HG03025 (cell line): ENCODE data around the gene COX7B.
"Not testable (repeated sequence)": the region's sequence is repeated elsewhere in the genome, so short reads cannot be mapped to it uniquely, and the experiment has no call there.

Experiments
- ATAC-seq: cut with Tn5 transposase; IDR thresholded peaks from one replicate; pipeline ENCODE4 v1.9.1; 2021; ENCODE audit warnings: mild to moderate bottlenecking, moderate library complexity; ENCODE audit not compliant: unreplicated experiment, low FRiP score

The COX7B gene

GRCh38 chrX:77938083-77938680, 38.9 kb downstream of the COX7B start:
- no peak for ATAC-seq

DNA sequence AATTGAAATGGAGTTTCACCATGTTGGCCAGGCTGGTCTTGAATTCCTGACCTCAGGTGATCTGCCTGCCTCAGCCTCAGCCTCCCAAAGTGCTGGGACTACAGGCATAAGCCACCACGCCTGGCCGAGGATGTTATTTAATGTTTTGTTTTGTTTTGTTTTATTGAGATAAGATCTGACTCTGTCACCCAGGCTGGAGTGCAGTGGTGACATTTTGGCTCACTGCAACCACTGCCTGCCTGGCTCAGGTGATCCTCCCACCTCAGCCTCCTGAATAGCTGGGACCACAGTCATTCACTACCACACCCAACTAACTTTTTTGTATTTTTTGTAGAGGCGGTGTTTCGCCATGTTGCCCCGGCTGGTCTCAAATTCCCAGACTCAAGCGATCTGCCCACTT, 45.8 kb downstream of the COX7B start:
- ATAC-seq: not testable (repeated sequence)

DNA sequence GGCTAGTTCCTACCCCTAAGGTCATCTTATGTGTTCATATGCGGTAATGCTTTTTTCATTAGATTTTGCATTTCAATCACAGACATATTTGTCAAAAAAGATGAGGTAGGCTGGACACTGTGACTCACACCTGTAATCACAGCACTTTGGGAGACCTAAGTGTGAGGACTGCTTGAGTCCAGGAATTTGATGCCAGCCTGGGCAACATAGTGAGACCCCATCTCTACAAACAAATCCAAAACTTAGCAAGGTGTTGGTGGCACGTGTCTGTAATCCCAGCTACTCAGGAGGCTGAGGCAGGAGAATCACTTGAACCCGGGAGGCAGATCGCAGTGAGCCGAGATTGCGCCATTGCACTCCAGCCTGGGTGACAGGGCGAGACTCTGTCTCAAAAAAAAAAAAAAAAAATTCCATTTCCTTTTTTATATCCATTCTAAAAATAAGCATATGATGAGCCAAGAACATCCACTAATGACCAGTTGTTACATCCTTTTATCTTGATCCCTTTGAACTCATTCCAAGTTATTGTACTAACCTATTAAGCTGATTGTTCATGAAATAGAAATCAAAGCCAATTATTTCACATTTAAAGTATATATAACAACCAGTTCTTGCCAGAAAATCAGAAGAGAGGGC, 46.8 kb downstream of the COX7B start:
- no peak for ATAC-seq

GRCh38 chrX:77946571-77946970, 47.3 kb downstream of the COX7B start:
- ATAC-seq: no peak

DNA sequence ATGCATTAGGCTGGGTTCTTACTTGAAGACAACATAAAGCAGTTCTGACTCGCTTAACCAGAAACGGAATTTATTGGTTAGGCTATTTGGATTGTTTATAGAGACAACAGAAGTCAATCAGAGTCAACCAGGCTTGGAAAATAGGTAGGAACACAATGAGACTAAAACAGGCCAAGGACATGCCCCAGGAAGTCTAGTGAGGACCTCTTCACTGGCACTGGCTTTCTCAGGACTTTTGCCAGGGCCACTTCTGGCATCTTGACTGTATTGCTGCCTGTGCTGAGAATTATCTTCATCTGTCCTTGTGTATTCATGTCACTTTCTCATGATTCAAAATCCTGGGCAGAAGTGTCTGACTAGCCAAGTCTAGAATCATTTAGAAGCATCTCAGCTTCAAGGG, 50.6 kb downstream of the COX7B start:
- ATAC-seq: no peak

GRCh38 chrX:77952173-77952572, 52.9 kb downstream of the COX7B start:
- no peak for ATAC-seq

- ATAC-seq: no peak
Observed at GRCh38 chrX:77953302-77953701, 54.0 kb downstream of the COX7B start.

GRCh38 chrX:77953708-77954107, 54.4 kb downstream of the COX7B start:
- no peak for ATAC-seq
